GM21390 (cell line): Measurements from ENCODE around the gene PASD1.
"Not testable (repeated sequence)": the region's sequence is repeated elsewhere in the genome, so short reads cannot be mapped to it uniquely, and the experiment has no call there.

Experiments used
- ATAC-seq: cut with Tn5 transposase; IDR thresholded peaks from one replicate; pipeline ENCODE4 v1.9.1; 2021; ENCODE audit not compliant: unreplicated experiment

PASD1 gene

GRCh38 chrX:151609222-151609621, 45.7 kb downstream of the PASD1 start:
- no peak for ATAC-seq

GRCh38 chrX:151621422-151621821, 57.9 kb downstream of the PASD1 start:
- ATAC-seq = no peak

DNA sequence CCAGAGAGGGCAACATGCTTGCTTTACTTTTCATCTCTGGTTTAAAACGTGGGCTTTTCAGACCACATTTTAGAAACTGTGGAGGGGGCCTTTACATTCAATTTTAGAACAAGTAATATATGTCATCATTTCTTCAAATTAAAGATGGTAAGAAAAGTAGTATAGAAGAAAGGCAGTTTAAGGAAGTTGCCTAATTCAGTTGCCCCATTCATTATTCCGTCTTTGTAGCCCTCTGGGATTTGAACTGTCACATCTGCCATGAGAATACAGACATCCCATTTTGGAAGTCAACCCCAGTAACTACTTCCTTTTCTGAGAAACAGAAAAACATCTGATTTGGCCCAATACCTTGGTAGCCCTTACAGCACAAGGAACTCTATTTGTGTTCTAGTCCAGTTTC, 61.2 kb downstream of the PASD1 start:
- no peak for ATAC-seq

GRCh38 chrX:151631822-151632221, 68.3 kb downstream of the PASD1 start:
- ATAC-seq = no peak

DNA sequence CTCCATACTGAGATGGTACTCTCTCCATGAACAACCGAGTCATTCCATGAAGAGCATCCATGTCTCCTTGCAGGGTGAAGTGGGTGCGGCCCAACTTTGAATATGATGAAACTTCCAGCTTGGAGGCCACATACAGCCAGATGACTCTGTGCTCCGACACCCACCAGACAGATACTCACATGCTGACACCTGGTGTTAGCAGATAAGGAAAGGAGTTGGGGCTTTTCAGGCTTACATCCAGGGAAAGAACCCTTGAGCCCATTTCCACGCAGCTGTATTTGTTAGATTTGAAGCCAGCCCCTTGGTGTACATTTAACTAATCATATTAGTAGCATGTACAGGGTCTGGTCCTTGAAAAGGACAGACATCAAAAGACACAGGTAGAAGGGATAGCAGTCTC, 69.7 kb downstream of the PASD1 start:
- no peak for ATAC-seq

- no peak for ATAC-seq
Measured at GRCh38 chrX:151634937-151635336, 71.5 kb downstream of the PASD1 start.

DNA sequence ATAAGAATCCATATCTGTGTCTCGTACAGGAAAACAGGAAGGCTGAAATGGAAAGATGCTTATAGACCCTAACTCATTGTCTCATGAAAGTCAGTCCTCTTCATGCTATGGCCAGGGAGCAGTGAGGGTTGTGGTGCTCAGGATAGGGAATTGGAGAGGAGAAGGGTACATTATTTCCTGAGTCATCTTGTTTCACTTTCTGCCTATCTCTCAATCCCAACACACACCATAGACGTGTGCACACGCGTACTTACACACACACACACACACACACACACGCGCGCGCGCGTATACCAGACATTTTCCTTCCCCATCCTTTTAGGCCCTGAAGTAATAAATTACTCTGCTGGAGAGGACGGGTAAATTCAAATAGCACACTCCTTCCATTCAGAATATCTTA, 78.1 kb downstream of the PASD1 start:
- no peak for ATAC-seq

GRCh38 chrX:151675121-151675746, 111.8 kb downstream of the PASD1 start:
- no peak for ATAC-seq

DNA sequence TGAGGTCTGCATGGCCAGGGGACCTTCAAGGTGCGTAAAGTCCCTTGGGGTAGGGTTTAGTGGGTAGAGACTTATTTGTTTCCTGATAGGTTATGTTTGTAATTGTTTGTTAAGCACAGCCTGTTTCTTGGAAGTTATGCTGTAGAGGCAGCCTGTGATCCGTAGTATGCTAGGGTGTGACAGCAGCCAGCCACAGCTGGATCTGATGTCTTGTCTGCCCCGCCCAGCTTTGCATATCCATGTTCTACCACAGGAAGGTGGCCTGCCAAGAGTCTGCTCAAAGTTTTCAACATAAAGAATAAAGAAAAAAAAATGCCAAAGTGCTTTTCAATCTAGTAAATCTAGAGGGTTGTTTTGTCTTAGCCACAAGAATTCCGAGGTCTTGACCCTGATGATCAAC, 112.7 kb downstream of the PASD1 start:
- no peak for ATAC-seq

DNA sequence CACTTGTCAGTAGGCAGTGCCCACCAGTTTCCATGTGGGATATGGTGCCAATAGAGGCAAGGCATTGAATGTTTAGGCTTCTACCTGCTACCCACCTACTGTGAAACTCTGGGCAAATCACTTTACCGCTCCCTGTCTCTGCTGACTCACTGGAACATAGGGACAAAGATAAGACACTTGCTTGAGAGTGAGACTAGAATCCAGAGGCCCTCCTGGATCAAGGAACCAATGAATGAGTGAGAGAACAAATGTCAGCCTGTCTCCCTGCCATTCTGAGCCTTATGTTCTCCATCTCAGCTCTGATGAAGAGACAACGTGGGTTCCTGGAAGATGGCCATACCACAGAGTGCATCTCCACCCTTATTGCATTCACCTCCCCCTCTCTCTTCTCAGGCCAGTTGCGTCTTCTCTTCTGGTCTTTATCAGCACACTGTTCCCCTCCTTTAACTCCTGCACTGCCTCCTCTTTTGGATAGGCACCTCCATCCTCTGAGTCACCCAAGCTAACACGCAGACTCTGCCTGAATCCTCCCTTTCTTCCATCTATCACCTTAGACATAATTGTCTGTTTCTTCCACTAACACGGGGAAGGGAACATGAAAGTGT, 116.4 kb downstream of the PASD1 start:
- ATAC-seq = no peak

DNA sequence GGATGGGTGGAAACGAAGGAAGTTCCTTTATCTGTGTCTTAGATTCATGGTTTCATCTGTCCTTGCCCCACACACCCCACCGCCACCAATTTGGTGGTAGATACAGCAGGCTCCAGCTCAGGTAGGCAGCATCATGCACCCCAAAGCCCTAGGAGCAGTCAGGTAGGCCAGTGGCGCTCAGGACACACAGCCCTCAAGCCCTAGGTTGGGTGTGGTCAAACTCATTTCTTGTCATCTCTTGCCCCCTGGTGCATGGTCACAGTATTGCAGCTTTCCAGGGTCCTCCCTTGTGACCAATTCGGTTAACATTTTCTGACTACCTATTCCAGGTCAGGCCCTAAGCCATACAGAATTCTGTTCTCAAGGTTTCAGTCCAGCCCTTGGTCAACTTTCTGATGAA, 117.3 kb downstream of the PASD1 start:
- ATAC-seq = peak; percentile 81

DNA sequence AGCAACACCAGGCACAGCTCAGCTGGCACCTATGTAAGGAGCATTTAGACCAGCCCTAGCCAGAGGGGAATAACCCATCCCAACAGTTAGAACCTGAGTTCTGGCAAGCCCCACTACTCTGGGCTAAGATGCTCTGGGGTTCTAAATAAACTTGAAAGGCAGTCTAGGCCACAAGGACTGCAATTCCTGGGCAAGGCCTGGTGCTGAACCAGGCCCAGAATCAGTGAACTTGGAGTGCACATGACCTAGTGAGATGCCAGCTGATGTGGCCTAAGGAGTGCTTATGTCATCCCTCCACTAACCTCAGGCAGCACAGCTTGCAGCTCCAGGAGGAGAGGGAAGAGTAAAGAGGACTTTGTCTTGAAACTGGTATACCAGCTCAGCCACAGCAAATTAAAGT, 124.2 kb downstream of the PASD1 start:
- ATAC-seq = no peak

DNA sequence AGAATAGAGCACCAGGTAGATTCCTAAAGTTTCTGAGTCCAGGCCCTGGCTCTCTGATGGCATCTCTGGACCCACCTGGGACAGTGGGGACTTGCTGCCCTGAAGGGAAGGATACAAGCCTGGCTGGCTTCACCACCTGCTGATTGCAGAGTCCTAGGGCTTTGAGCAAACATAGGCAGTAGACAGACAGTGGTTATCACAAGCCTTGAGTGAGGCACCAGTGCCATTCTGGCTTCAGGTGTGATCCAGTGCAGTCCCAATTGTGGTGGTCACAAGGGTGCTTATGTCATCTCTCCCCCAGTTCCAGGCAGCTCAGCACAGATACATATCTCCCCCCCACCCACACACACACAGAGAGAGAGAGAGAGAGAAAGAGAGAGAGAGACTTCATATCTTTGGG, 125.2 kb downstream of the PASD1 start:
- ATAC-seq = no peak

DNA sequence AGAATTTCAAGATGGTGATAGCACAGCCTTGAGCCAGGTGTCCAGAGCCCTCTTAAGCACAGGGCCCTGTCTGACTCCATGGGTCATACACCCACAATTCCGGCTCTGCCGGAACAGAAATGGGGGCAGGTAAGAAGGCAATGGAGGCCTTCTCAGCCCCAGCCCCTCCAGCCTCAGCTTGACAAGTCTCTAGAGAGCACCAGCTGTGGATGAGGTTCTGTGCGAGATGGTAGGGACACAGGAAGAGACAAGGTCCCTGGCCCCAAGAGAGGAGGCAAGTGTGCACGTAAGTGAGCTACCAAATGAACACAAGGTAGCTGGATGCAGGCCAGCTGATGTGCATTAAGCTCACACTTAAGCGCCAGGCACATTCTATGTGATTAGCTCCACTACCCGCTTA, 129.3 kb downstream of the PASD1 start:
- ATAC-seq = no peak

- no peak for ATAC-seq
Measured at GRCh38 chrX:151694121-151694520, 130.6 kb downstream of the PASD1 start.

DNA sequence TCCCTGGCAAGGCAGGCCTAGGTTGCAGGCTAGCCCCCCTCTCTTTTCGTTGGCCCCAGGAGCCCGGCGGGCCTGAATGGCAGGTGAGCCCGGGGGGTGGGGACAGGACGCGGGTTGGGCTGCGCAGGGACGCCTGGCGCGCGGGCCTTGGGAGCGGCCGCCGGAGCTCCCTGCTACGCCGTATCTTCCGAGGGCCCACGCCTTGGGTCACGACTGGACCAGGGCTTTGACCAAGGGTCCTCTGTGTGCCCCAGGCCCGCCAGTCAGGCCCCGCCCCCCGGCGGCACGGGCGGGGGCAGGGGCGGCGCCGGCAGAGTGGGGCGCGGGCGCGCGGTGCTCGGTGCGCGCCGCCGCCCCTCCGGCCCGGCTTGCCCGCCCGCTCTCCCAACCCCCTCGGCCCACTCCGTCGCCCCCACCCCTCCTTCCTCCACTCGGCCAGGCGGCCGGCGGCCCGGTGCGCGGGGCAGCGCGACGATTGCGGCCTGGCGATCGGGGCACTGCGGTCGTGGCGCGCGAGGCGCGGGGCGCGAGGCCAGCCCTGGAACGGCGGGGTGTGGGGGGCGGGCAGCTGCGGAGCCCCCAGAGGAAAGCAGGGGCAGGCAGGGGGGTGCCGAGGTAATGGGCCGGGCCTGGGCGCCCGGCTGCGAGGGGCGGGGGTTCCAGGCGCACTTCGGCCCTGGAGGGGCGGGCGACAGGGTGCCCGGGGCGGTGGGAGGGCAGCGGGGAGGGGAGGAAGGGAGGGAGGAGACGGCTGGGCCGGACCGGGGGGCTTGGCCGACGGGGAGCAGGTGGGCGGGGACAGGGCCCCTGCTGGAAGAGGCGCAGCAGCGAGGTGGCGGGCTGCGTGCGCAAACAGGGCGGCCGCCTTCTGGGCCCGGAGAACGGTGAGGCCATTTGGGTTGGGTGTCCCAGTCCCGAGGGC, 131.4 kb downstream of the PASD1 start, which contains the start of gene PRRG3:
PRRG3 (plus strand) TSS at position 798 of the 922 bp plus-strand sequence. CDS start 3,357 bp downstream, outside the sequence.
- no peak for ATAC-seq

DNA sequence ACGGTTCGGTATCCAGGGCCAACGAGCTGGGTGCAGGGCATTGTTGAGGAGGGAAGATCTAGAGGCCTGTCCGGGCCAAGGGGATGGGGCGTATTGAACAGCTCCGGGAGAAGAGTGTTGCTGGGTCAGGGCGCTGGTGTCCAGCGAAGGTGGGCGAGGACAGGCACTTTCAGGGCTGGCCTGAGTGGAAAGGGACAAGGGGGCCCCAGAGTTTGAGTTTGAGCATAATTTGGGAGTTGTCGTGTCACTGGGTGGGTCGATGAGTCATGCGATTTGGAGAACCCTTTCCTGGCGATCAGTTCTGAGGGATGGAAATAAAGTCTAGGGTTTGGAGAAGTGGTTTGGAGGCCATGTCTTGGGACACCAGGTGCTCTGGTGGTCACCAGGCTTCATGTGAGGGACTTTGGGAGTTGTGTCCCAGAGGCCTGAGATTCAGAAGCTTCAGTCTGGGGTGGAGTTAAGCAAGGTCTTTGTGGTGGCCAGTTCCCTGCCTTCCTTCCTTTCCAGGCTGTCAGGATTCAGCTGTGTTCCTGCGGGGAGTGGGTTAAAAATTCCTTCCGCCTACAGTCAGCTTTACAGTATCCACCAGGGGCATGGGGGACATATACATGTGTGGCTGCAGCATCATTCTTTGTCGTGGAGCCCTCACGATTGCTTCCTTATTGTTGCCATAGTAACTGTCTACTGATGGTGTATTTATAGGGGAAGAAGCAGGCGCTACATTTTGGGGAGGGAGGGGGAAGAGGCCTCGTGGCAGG, 132.3 kb downstream of the PASD1 start:
- ATAC-seq = no peak

GRCh38 chrX:151697082-151697481, 133.6 kb downstream of the PASD1 start:
- not testable (repeated sequence) for ATAC-seq

DNA sequence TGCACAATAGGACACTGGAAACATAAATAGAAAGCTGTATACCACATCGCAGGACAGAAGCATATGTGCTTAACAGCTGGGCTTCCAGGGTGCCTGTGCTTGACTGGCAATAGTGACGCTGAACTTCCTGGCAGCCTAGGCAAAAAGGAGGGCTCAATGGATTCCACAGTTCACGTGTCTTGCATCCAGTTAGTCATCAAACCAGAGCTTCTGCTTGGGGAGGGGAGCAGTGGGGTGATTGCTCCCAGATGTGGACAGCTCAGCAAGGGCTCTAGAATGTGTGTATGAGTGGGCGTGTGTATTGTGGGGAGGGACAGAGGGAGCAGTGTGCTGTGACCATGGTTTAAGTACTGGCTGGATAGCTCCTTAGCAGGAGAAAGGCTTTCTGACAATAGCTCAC, 134.0 kb downstream of the PASD1 start:
- no peak for ATAC-seq

DNA sequence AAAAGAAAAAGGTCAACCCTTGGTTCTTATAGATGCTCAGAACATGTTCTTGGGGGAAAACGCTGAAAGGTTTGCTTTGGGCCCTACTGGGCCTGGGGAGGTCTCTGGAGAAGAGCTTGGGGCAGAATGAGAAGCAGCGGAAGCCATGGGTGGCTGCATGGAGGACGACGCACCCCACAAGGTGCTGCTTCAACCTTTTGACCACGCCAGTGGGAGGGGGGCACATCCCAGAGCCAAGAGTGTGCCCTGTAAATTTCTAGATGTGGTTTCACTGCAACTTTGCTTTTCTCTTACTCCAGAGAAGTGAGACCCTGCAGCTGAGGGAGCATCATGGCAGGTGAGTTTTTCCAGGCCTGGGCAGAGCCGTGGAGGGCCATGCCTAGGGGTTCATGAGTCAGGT, 135.0 kb downstream of the PASD1 start:
- ATAC-seq = no peak

GRCh38 chrX:151699746-151700145, 136.3 kb downstream of the PASD1 start:
- ATAC-seq = no peak
